Endothelial cell of umbilical vein (primary cell): Measurements from ENCODE around the gene MLEC. TPM values are rescaled to one million over a fixed set of nuclear protein-coding genes. Genes with fewer than 3 reads are reported as not detected.

Experiments used
- BruUV-seq: library from RNA; stranded (reverse); fragments of 400-500 nt; replicated peaks from 2 replicates; lab custom pipeline; 2021; lab: Mats Ljungman, UMichigan
- CTCF ChIA-PET: fragments of 300-600, 350-600 bp; sonication (Branson Sonifier 250); formaldehyde crosslinking; loops from one replicate; lab custom pipeline; 2021; ENCODE audit warnings: antibody characterized with exemption, inconsistent platforms; lab: Charles Lee
- POLR2A ChIA-PET: fragments of 300-600, 350-600 bp; sonication (Branson Sonifier 250); formaldehyde crosslinking; loops from one replicate; lab custom pipeline; 2021; ENCODE audit warnings: antibody characterized with exemption, inconsistent platforms; lab: Charles Lee
- DNase-seq: peaks from one replicate; pipeline ENCODE4 v3.0.0-alpha.2; 2011; ENCODE audit warnings: low read depth, low spot score
- FAIRE-seq: peaks from 2 replicates; lab custom pipeline; 2011; peaks lifted over from hg19 to GRCh38; lab: Jason Lieb, UNC
- H2AFZ ChIP-seq: 2 replicates; pipeline ENCODE4 v1.6.0; 2012; ENCODE audit warnings: low read depth, low read length, control low read depth, inconsistent platforms
- H3K27ac ChIP-seq: 2 replicates; pipeline ENCODE4 v1.5.1; 2011; ENCODE audit warnings: low read depth, mild to moderate bottlenecking, control low read depth, low read length, moderate library complexity; ENCODE audit not compliant: insufficient read depth
- H3K27me3 ChIP-seq, 2 experiments: 2 replicates each; pipeline versions ENCODE4 v1.6.0 to v1.6.1; 2011; ENCODE audit warnings: low read length in 2 of 2, mixed read lengths in 1 of 2; ENCODE audit not compliant: control insufficient read depth in 2 of 2, insufficient read depth in 2 of 2
- H3K36me3 ChIP-seq, 2 experiments: 2 replicates in 1 of 2; 3 replicates in 1 of 2; pipeline ENCODE4 v1.5.1; 2011; ENCODE audit warnings: low read length in 2 of 2, mild to moderate bottlenecking in 1 of 2, moderate library complexity in 1 of 2; ENCODE audit not compliant: control insufficient read depth in 2 of 2, insufficient read depth in 2 of 2; ENCODE audit errors: extremely low read depth in 1 of 2
- H3K4me1 ChIP-seq: 3 replicates; pipeline ENCODE4 v1.5.1; 2011; ENCODE audit warnings: mild to moderate bottlenecking, low read length; ENCODE audit not compliant: control insufficient read depth, insufficient read depth; ENCODE audit errors: extremely low read depth
- H3K4me2 ChIP-seq: 2 replicates; pipeline ENCODE4 v1.6.1; 2011; ENCODE audit warnings: low read length, control low read depth, mixed read lengths; ENCODE audit not compliant: insufficient read depth
- H3K4me3 ChIP-seq, 3 experiments: fragments of 200-600 bp in 1 of 3; sonication (generic), shearing (Covaris generic) in 1 of 3; replicated peaks in 1 of 3; 2 replicates each; pipeline ENCODE4 v1.5.1; 2011 to 2016; ENCODE audit warnings: control low read depth in 3 of 3, low read length in 3 of 3, mild to moderate bottlenecking in 2 of 3, inconsistent platforms in 1 of 3, low read depth in 1 of 3, moderate library complexity in 1 of 3; ENCODE audit not compliant: insufficient read depth in 1 of 3
- H3K79me2 ChIP-seq: 2 replicates; pipeline ENCODE4 v1.6.0; 2012; ENCODE audit warnings: low read length, inconsistent platforms; ENCODE audit not compliant: control insufficient read depth, insufficient read depth
- H3K9ac ChIP-seq: replicated peaks from 2 replicates; pipeline ENCODE3; 2011; ENCODE audit warnings: low read length, control low read depth; ENCODE audit not compliant: insufficient read depth; ENCODE audit errors: extremely low read depth
- H3K9me1 ChIP-seq: replicated peaks from 3 replicates; pipeline ENCODE4 v1.6.0; 2011; ENCODE audit warnings: mild to moderate bottlenecking, low read length; ENCODE audit not compliant: control insufficient read depth, insufficient read depth; ENCODE audit errors: extremely low read depth
- H3K9me3 ChIP-seq: replicated peaks from 2 replicates; pipeline ENCODE4 v1.5.1; 2012; ENCODE audit warnings: low read length, inconsistent platforms; ENCODE audit not compliant: control insufficient read depth, insufficient read depth
- H4K20me1 ChIP-seq: replicated peaks from 2 replicates; pipeline ENCODE3; 2011; ENCODE audit warnings: mild to moderate bottlenecking, low read length; ENCODE audit not compliant: control insufficient read depth, insufficient read depth; ENCODE audit errors: extremely low read depth
- EZH2 ChIP-seq: IDR thresholded peaks from 2 replicates; pipeline ENCODE4 v1.6.1; 2012; ENCODE audit warnings: borderline replicate concordance, low read depth, mild to moderate bottlenecking, moderate library complexity, low read length, inconsistent platforms; ENCODE audit not compliant: severe bottlenecking
- FOS ChIP-seq: IDR thresholded peaks from 2 replicates; pipeline ENCODE4 v1.6.1; 2011; ENCODE audit warnings: mild to moderate bottlenecking, low read length, moderate library complexity, borderline replicate concordance; ENCODE audit not compliant: insufficient read depth
- GATA2 ChIP-seq: IDR thresholded peaks from 2 replicates; pipeline ENCODE4 v1.7.0; 2011; ENCODE audit warnings: low read depth, mild to moderate bottlenecking, moderate library complexity, mixed read lengths, low read length; ENCODE audit not compliant: insufficient read length, insufficient read depth
- JUN ChIP-seq: IDR thresholded peaks from 2 replicates; pipeline ENCODE4 v1.6.1; 2011; ENCODE audit warnings: borderline replicate concordance, low read depth; ENCODE audit not compliant: insufficient read length, insufficient read depth
- MYC ChIP-seq: IDR thresholded peaks from one replicate; pipeline ENCODE4 v1.6.1; 2011; ENCODE audit warnings: mild to moderate bottlenecking, low read depth, low read length
- POLR2A ChIP-seq: IDR thresholded peaks from 2 replicates; pipeline ENCODE4 v1.6.1; 2012; ENCODE audit warnings: low read depth, mild to moderate bottlenecking, control low read depth, low read length
- POLR2AphosphoS5 ChIP-seq: IDR thresholded peaks from 2 replicates; pipeline ENCODE4 v1.6.1; 2012; ENCODE audit warnings: low read depth, mild to moderate bottlenecking, control low read depth, low read length, moderate library complexity; ENCODE audit not compliant: insufficient read depth
- dilution Hi-C: fragments of 300-500 bp; cut with MboI; formaldehyde crosslinking; loops from one replicate; pipeline ENCODE4 v1.15.0; 2019; ENCODE audit warnings: low sequenced_read_pairs; ENCODE audit not compliant: extremely low pct_ligation_motif_present
- intact Hi-C: fragments of 100-400 bp; cut with micrococcal nuclease; formaldehyde crosslinking; loops from one replicate; pipeline ENCODE4 v1.10.0; 2022
- polyA plus RNA-seq, 4 experiments: library from polyadenylated mRNA; depleted of rRNA in 3 of 4; stranded (reverse) in 3 of 4; unstranded in 1 of 4; fragments of >200 nt; gene quantifications; 2 replicates each; pipeline versions ENCODE4 v1.2.1 to v1.2.3, GENCODE V29; 2011 to 2012; ENCODE audit warnings: missing spikeins in 1 of 4
- total RNA-seq: library from RNA; stranded (reverse); gene quantifications from 2 replicates; pipeline ENCODE4 v1.2.3, GENCODE V29; 2021
- TF ChIP-seq, protein P1 (sequence below): IDR thresholded peaks from 2 replicates; pipeline ENCODE4 v1.6.1; 2011; ENCODE audit not compliant: insufficient read depth, insufficient read length
- TF ChIP-seq, protein P2 (sequence below), 2 donors: IDR thresholded peaks; 1 replicate in 1 of 2; 2 replicates in 1 of 2; pipeline ENCODE4 v1.5.1; 2011; ENCODE audit warnings: low read length in 2 of 2, mild to moderate bottlenecking in 2 of 2, moderate library complexity in 2 of 2, control low read depth in 1 of 2, inconsistent platforms in 1 of 2, low read depth in 1 of 2; ENCODE audit not compliant: insufficient read depth in 1 of 2; ENCODE audit errors: extremely low read depth in 1 of 2

The MLEC gene
- total and polyA plus RNA-seq, 2 donors (not counting 3 experiments of a cell fraction or from before 2014, with no cell fraction given) = 28.4 to 144 TPM

DNA sequence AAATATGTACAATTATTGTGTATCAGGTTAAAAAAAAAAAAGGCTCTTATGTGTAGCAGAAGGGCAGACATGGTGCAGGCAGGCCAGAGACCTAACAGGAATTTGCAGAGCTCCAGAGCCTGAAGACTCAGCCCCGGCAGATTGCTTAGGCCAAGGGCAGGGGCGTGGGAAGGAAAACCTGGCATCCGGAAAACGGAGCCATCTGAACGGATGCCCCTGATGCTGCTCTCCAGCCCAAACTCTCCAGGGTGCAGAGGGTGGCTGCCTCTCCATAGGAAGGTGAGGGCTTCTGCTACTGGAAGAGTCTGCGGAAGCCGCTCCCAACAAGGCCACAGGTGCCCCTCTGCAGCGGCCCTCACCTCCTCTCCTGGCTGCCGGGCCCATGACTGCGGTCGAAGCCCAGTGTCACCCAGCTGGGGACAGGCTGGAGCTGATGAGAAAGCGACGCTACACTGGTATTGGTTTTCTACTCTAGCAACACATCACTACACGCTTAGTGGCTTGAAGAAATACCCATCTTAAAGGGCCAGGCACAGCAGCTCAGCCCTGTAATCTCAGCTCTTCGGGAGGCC, 58.1 kb downstream of the MLEC start:
- Histone ChIP-seq H3K9me1 (no peaks in the 10 kb centered on the region), H3K4me2 (no peak overlapping the region), H3K79me2 (no peaks in the 10 kb centered on the region), H3K36me3 (no peaks in the 10 kb centered on the region), H3K9me3 (no peaks in the 10 kb centered on the region), H3K4me3 (no peak overlapping the region), H3K9ac (no peak overlapping the region), H4K20me1 (no peaks in the 10 kb centered on the region), H2AFZ (no peak overlapping the region), H3K4me1 (no peaks in the 10 kb centered on the region), H3K27me3 (no peaks in the 10 kb centered on the region), H3K27ac (no peak overlapping the region)
- ChIA-PET CTCF (interaction anchor here (1.0 kb wide), 1 partner anchor 227 kb away, joined by 3 read pairs; no protein-coding TSS in a partner anchor), POLR2A (no interaction called here)
- DNase-seq (no peak), FAIRE-seq (no peak)
- intact Hi-C loops = no loop called here
- dilution Hi-C loops = no loop called here
- BruUV-seq = no TSS peak
- TF ChIP-seq POLR2AphosphoS5 (no peak), EZH2 (no peak)
- TF ChIP-seq, protein P1, sequence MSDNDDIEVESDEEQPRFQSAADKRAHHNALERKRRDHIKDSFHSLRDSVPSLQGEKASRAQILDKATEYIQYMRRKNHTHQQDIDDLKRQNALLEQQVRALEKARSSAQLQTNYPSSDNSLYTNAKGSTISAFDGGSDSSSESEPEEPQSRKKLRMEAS = no peak

DNA sequence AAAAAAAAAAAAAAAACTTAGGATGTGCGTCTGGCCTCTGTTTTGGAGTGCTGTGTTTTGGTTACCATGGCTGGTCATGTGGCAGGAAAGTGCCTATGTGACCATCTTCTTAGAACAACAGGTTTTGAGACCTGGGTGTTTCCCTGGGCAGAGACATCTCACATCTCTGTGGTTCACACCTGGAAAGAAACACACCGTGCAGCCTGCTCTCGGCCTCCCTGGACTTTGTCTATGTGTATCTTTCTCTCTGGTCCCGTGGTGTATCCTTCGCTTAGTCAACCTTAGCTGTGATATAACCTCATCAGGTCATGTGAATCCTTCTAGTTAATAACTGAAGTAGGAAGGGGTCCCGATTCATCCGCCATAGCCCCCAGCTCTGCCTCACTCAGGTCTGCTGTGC, 61.3 kb downstream of the MLEC start:
- H3K27me3 ChIP-seq = no peaks in the 10 kb centered on the region
- TF ChIP-seq JUN = no peak
- no peak for TF ChIP-seq MYC
- no peak for TF ChIP-seq GATA2
- TF ChIP-seq, protein P2, sequence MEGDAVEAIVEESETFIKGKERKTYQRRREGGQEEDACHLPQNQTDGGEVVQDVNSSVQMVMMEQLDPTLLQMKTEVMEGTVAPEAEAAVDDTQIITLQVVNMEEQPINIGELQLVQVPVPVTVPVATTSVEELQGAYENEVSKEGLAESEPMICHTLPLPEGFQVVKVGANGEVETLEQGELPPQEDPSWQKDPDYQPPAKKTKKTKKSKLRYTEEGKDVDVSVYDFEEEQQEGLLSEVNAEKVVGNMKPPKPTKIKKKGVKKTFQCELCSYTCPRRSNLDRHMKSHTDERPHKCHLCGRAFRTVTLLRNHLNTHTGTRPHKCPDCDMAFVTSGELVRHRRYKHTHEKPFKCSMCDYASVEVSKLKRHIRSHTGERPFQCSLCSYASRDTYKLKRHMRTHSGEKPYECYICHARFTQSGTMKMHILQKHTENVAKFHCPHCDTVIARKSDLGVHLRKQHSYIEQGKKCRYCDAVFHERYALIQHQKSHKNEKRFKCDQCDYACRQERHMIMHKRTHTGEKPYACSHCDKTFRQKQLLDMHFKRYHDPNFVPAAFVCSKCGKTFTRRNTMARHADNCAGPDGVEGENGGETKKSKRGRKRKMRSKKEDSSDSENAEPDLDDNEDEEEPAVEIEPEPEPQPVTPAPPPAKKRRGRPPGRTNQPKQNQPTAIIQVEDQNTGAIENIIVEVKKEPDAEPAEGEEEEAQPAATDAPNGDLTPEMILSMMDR (IDR thresholded peaks at IDR 0.05; ENCODE audit: extremely low read depth in 1 of 2, insufficient read depth in 1 of 2, low read depth in 1 of 2, low read length in 2 of 2) = no peak
- TF ChIP-seq FOS = no peak
- no peak for TF ChIP-seq POLR2A
- no peak for TF ChIP-seq POLR2AphosphoS5
- no peak for TF ChIP-seq EZH2
- TF ChIP-seq, protein P1 = no peak
- no peaks in the 10 kb centered on the region for H3K4me1 ChIP-seq
- POLR2A ChIA-PET = no interaction called here
- dilution Hi-C loops (no loop called here), intact Hi-C loops (no loop called here)
- no peaks in the 10 kb centered on the region for H4K20me1 ChIP-seq
- no peak overlapping the region for H2AFZ ChIP-seq
- no peaks in the 10 kb centered on the region for H3K36me3 ChIP-seq
- H3K27ac ChIP-seq = no peak overlapping the region
- H3K4me3 ChIP-seq = no peak overlapping the region
- H3K9me1 ChIP-seq = no peaks in the 10 kb centered on the region
- no peaks in the 10 kb centered on the region for H3K79me2 ChIP-seq
- BruUV-seq = no TSS peak
- FAIRE-seq (no peak), DNase-seq (no peak)
- CTCF ChIA-PET = interaction anchor here (1.7 kb wide), 1 partner anchor 10 kb away, joined by 6 read pairs; no protein-coding TSS in a partner anchor
- H3K9me3 ChIP-seq = no peaks in the 10 kb centered on the region
- no peak overlapping the region for H3K9ac ChIP-seq
- no peak overlapping the region for H3K4me2 ChIP-seq
